GM21515 (cell line): ENCODE data around the gene ADCK2.
A peak's percentile ranks its signal among the peaks of the same experiment; 100 is the strongest.
"Not testable (repeated sequence)": the region's sequence is repeated elsewhere in the genome, so short reads cannot be mapped to it uniquely, and the experiment has no call there.

Experiments
- ATAC-seq: cut with Tn5 transposase; IDR thresholded peaks from one replicate; pipeline ENCODE4 v1.9.1; 2021; ENCODE audit not compliant: unreplicated experiment

ADCK2 gene

GRCh38 chr7:140672382-140673062 is at the start of gene ADCK2:
Gene ADCK2 (plus strand): TSS chr7:140672945. CDS start chr7:140673331, 386 bp downstream.
- ATAC-seq, result peak; percentile 42

GRCh38 chr7:140623980-140624379 is 48.8 kb upstream of the ADCK2 start:
- ATAC-seq, result no peak

GRCh38 chr7:140624392-140625191 is 48.2 kb upstream of the ADCK2 start:
- ATAC-seq, result no peak

GRCh38 chr7:140625192-140625558 is 47.6 kb upstream of the ADCK2 start:
- not testable (repeated sequence) for ATAC-seq

GRCh38 chr7:140625908-140626868 is 46.6 kb upstream of the ADCK2 start:
- no peak for ATAC-seq

- no peak for ATAC-seq
Observed at GRCh38 chr7:140631021-140631420, 41.7 kb upstream of the ADCK2 start.

GRCh38 chr7:140631602-140632001 is 41.1 kb upstream of the ADCK2 start:
- ATAC-seq, result no peak

- no peak for ATAC-seq
Observed at GRCh38 chr7:140635345-140635744, 37.4 kb upstream of the ADCK2 start.

- no peak for ATAC-seq
Observed at GRCh38 chr7:140635816-140636215, 36.9 kb upstream of the ADCK2 start.

GRCh38 chr7:140637400-140637799 is 35.3 kb upstream of the ADCK2 start:
- no peak for ATAC-seq

GRCh38 chr7:140638173-140638791 is 34.5 kb upstream of the ADCK2 start:
- no peak for ATAC-seq

- no peak for ATAC-seq
Observed at GRCh38 chr7:140639366-140640053, 33.2 kb upstream of the ADCK2 start.

- no peak for ATAC-seq
Observed at GRCh38 chr7:140640060-140640637, 32.6 kb upstream of the ADCK2 start.

- no peak for ATAC-seq
Observed at GRCh38 chr7:140640727-140641523, 31.8 kb upstream of the ADCK2 start, which contains the start of gene DENND2A. Gene DENND2A (minus strand): TSS chr7:140640813. CDS start chr7:140602397, 38,416 bp downstream.

- no peak for ATAC-seq
Observed at GRCh38 chr7:140641524-140642195, 31.1 kb upstream of the ADCK2 start.

- no peak for ATAC-seq
Observed at GRCh38 chr7:140643416-140643815, 29.3 kb upstream of the ADCK2 start.

- not testable (repeated sequence) for ATAC-seq
Observed at GRCh38 chr7:140644761-140645160, 28.0 kb upstream of the ADCK2 start.

- no peak for ATAC-seq
Observed at GRCh38 chr7:140645166-140645900, 27.4 kb upstream of the ADCK2 start.
